ENCODE results near the gene ACIN1.

The ACIN1 gene

GRCh38 chr14:23104591-23105347, 9.8 kb upstream of the ACIN1 start, which contains the start of gene CIROP:
CIROP (minus strand) TSS chr14:23104989; CDS start chr14:23104920, 69 bp downstream.
- H3K27ac Mint-ChIP-seq, result peak within 1 kb of the TSS in 2 of 3 experiments; percentile 23 to 45
- H3K36me3 Mint-ChIP-seq (ENCODE audit: low read depth), result no peaks in the 10 kb centered on the region
- H3K9me3 Mint-ChIP-seq, result no peaks in the 10 kb centered on the region
- peaks cover 17% of the 10 kb centered on the region for H3K4me1 Mint-ChIP-seq
- H3K4me3 Mint-ChIP-seq, result peak within 1 kb of the TSS in 1 of 3 experiments; percentile 2
- TF ChIP-seq CTCF (IDR thresholded peaks at IDR 0.05; ENCODE audit: unreplicated experiment in 3 of 3), result no peak
- H3K27me3 Mint-ChIP-seq (ENCODE audit: low read depth), result peaks cover 16% of the 10 kb centered on the region

- H3K27me3 Mint-ChIP-seq (ENCODE audit: low read depth), result peaks cover 16% of the 10 kb centered on the region
- TF ChIP-seq CTCF (IDR thresholded peaks at IDR 0.05; ENCODE audit: unreplicated experiment in 3 of 3), result no peak
- H3K4me3 Mint-ChIP-seq, result no peak overlapping the region
- no peaks in the 10 kb centered on the region for H3K9me3 Mint-ChIP-seq
- peaks cover 2% of the 10 kb centered on the region for H3K36me3 Mint-ChIP-seq (ENCODE audit: low read depth)
- no peak overlapping the region for H3K27ac Mint-ChIP-seq
- H3K4me1 Mint-ChIP-seq, result peaks cover 17% of the 10 kb centered on the region
Observed at GRCh38 chr14:23104070-23104590, 9.2 kb upstream of the ACIN1 start.

- Mint-ChIP-seq H3K36me3 (ENCODE audit: low read depth) (peaks cover 4% of the 10 kb centered on the region), H3K4me3 (no peak overlapping the region), H3K4me1 (peaks cover 17% of the 10 kb centered on the region), H3K27ac (no peak overlapping the region), H3K9me3 (no peaks in the 10 kb centered on the region), H3K27me3 (ENCODE audit: low read depth) (peaks cover 16% of the 10 kb centered on the region)
- no peak for TF ChIP-seq CTCF (IDR thresholded peaks at IDR 0.05; ENCODE audit: unreplicated experiment in 3 of 3)
Observed at GRCh38 chr14:23103581-23103980, 8.6 kb upstream of the ACIN1 start.

GRCh38 chr14:23102801-23103200, 7.9 kb upstream of the ACIN1 start:
- Mint-ChIP-seq H3K4me3 (no peak overlapping the region), H3K27ac (no peak overlapping the region), H3K27me3 (ENCODE audit: low read depth) (peaks cover 16% of the 10 kb centered on the region), H3K4me1 (peaks cover 17% of the 10 kb centered on the region), H3K9me3 (no peaks in the 10 kb centered on the region), H3K36me3 (ENCODE audit: low read depth) (peaks cover 4% of the 10 kb centered on the region)
- TF ChIP-seq CTCF (IDR thresholded peaks at IDR 0.05; ENCODE audit: unreplicated experiment in 3 of 3), result no peak

GRCh38 chr14:23101986-23102625, 7.2 kb upstream of the ACIN1 start:
- H3K36me3 Mint-ChIP-seq (ENCODE audit: low read depth), result peaks cover 11% of the 10 kb centered on the region
- peaks cover 24% of the 10 kb centered on the region for H3K4me1 Mint-ChIP-seq
- H3K27ac Mint-ChIP-seq, result no peak overlapping the region
- peaks cover 16% of the 10 kb centered on the region for H3K27me3 Mint-ChIP-seq (ENCODE audit: low read depth)
- no peaks in the 10 kb centered on the region for H3K9me3 Mint-ChIP-seq
- TF ChIP-seq CTCF (IDR thresholded peaks at IDR 0.05; ENCODE audit: unreplicated experiment in 3 of 3), result no peak
- no peak overlapping the region for H3K4me3 Mint-ChIP-seq

Measured in nephron (organoid).